ENCODE measurements around the gene ADD1.
"Not testable (repeated sequence)": the region's sequence is repeated elsewhere in the genome, so short reads cannot be mapped to it uniquely, and the experiment has no call there.

Gene ADD1

GRCh38 chr4:2939383-2940243, 96.0 kb downstream of the ADD1 start:
- no peaks in the 10 kb centered on the region for H3K9me3 ChIP-seq (ENCODE audit: control insufficient read depth, insufficient read depth, low read length)
- H3K36me3 ChIP-seq (ENCODE audit: insufficient read depth, low read length), result peaks cover 23% of the 10 kb centered on the region
- H3K9ac ChIP-seq (ENCODE audit: low read depth, low read length), result no peak overlapping the region
- H3K4me1 ChIP-seq (ENCODE audit: insufficient read depth, low read length), result peaks cover 10% of the 10 kb centered on the region; the same call in 1 of the 2 replicates

- Histone ChIP-seq H3K9me3 (ENCODE audit: control insufficient read depth, insufficient read depth, low read length) (no peaks in the 10 kb centered on the region), H3K9ac (ENCODE audit: low read depth, low read length) (no peak overlapping the region), H3K36me3 (ENCODE audit: insufficient read depth, low read length) (peaks cover 31% of the 10 kb centered on the region), H3K4me1 (ENCODE audit: insufficient read depth, low read length) (peaks cover 10% of the 10 kb centered on the region; the same call in 1 of the 2 replicates)
Measured at GRCh38 chr4:2940267-2941137, 96.9 kb downstream of the ADD1 start.

- no peak overlapping the region for H3K9ac ChIP-seq (ENCODE audit: low read depth, low read length)
- H3K36me3 ChIP-seq (ENCODE audit: insufficient read depth, low read length), result peaks cover 35% of the 10 kb centered on the region
- H3K9me3 ChIP-seq (ENCODE audit: control insufficient read depth, insufficient read depth, low read length), result no peaks in the 10 kb centered on the region
- peaks cover 2% of the 10 kb centered on the region; the same call in 1 of the 2 replicates for H3K4me1 ChIP-seq (ENCODE audit: insufficient read depth, low read length)
Measured at GRCh38 chr4:2941138-2942036, 97.7 kb downstream of the ADD1 start.

GRCh38 chr4:2942037-2942531, 98.4 kb downstream of the ADD1 start:
- no peak overlapping the region for H3K9ac ChIP-seq (ENCODE audit: low read depth, low read length)
- H3K4me1 ChIP-seq (ENCODE audit: insufficient read depth, low read length), result no peaks in the 10 kb centered on the region; the same call in 1 of the 2 replicates
- H3K36me3 ChIP-seq (ENCODE audit: insufficient read depth, low read length), result peaks cover 42% of the 10 kb centered on the region
- no peaks in the 10 kb centered on the region for H3K9me3 ChIP-seq (ENCODE audit: control insufficient read depth, insufficient read depth, low read length)

- Histone ChIP-seq H3K4me1 (ENCODE audit: insufficient read depth, low read length) (no peaks in the 10 kb centered on the region), H3K9ac (ENCODE audit: low read depth, low read length) (no peak overlapping the region), H3K9me3 (ENCODE audit: control insufficient read depth, insufficient read depth, low read length) (no peaks in the 10 kb centered on the region), H3K36me3 (ENCODE audit: insufficient read depth, low read length) (peaks cover 44% of the 10 kb centered on the region)
Measured at GRCh38 chr4:2942532-2943363, 99.1 kb downstream of the ADD1 start.

- Histone ChIP-seq H3K4me1 (ENCODE audit: insufficient read depth, low read length) (no peaks in the 10 kb centered on the region), H3K9me3 (ENCODE audit: control insufficient read depth, insufficient read depth, low read length) (no peaks in the 10 kb centered on the region), H3K36me3 (ENCODE audit: insufficient read depth, low read length) (peaks cover 39% of the 10 kb centered on the region), H3K9ac (ENCODE audit: low read depth, low read length) (no peak overlapping the region)
Measured at GRCh38 chr4:2943364-2944090, 99.9 kb downstream of the ADD1 start.

GRCh38 chr4:2944091-2944482, 100.4 kb downstream of the ADD1 start:
- H3K9me3 ChIP-seq (ENCODE audit: control insufficient read depth, insufficient read depth, low read length), result no peaks in the 10 kb centered on the region
- H3K4me1 ChIP-seq (ENCODE audit: insufficient read depth, low read length), result no peaks in the 10 kb centered on the region
- H3K9ac ChIP-seq (ENCODE audit: low read depth, low read length), result no peak overlapping the region
- H3K36me3 ChIP-seq (ENCODE audit: insufficient read depth, low read length), result peaks cover 40% of the 10 kb centered on the region

- Histone ChIP-seq H3K9me3 (ENCODE audit: control insufficient read depth, insufficient read depth, low read length) (no peaks in the 10 kb centered on the region), H3K4me1 (ENCODE audit: insufficient read depth, low read length) (no peaks in the 10 kb centered on the region), H3K36me3 (ENCODE audit: insufficient read depth, low read length) (peaks cover 47% of the 10 kb centered on the region), H3K9ac (ENCODE audit: low read depth, low read length) (no peak overlapping the region)
Measured at GRCh38 chr4:2944586-2945526, 101.2 kb downstream of the ADD1 start.

- H3K36me3 ChIP-seq (ENCODE audit: insufficient read depth, low read length), result peaks cover 49% of the 10 kb centered on the region
- not testable (repeated sequence) for H3K4me1 ChIP-seq (ENCODE audit: insufficient read depth, low read length); H3K9me3 ChIP-seq (ENCODE audit: control insufficient read depth, insufficient read depth, low read length); H3K9ac ChIP-seq (ENCODE audit: low read depth, low read length)
Measured at GRCh38 chr4:2945619-2946604, 102.3 kb downstream of the ADD1 start.

- Histone ChIP-seq H3K9ac (ENCODE audit: low read depth, low read length) (no peak overlapping the region), H3K9me3 (ENCODE audit: control insufficient read depth, insufficient read depth, low read length) (no peaks in the 10 kb centered on the region), H3K4me1 (ENCODE audit: insufficient read depth, low read length) (no peaks in the 10 kb centered on the region), H3K36me3 (ENCODE audit: insufficient read depth, low read length) (peaks cover 49% of the 10 kb centered on the region)
Measured at GRCh38 chr4:2946812-2947600, 103.4 kb downstream of the ADD1 start.
